H1 (cell line): Measurements from ENCODE around the gene ARHGAP8. TPM values are rescaled to one million over a fixed set of nuclear protein-coding genes. Genes with fewer than 3 reads are reported as not detected.

Experiments
- CTCF ChIA-PET: fragments of 300-600 bp; sonication (Branson Sonifier 250); formaldehyde crosslinking; loops from one replicate; lab custom pipeline; 2021; ENCODE audit not compliant: partially characterized antibody; lab: Charles Lee
- POLR2A ChIA-PET: fragments of 300-600 bp; sonication (Branson Sonifier 250); formaldehyde crosslinking; loops from one replicate; lab custom pipeline; 2021; ENCODE audit warnings: inconsistent platforms; ENCODE audit not compliant: partially characterized antibody; lab: Charles Lee
- DNase-seq, 2 experiments: peaks; one replicate each; pipeline versions ENCODE4 v3.0.0 to v3.0.0-alpha.2; 2010 to 2022; ENCODE audit warnings: low spot score in 2 of 2, low read depth in 1 of 2, mixed read lengths in 1 of 2
- FAIRE-seq: peaks from 2 replicates; lab custom pipeline; 2011; peaks lifted over from hg19 to GRCh38; lab: Jason Lieb, UNC
- H2AFZ ChIP-seq: 2 replicates; pipeline ENCODE4 v1.8.1; 2012; ENCODE audit warnings: low read length, inconsistent platforms
- H2AK5ac ChIP-seq: 2 replicates; pipeline ENCODE4 v1.6.1; 2013; ENCODE audit warnings: low read depth, low read length
- H2BK120ac ChIP-seq: replicated peaks from 2 replicates; pipeline ENCODE3; 2013; ENCODE audit warnings: low read depth, low read length, inconsistent platforms
- H2BK12ac ChIP-seq: 2 replicates; pipeline ENCODE4 v1.6.1; 2013; ENCODE audit warnings: low read depth, low read length
- H2BK15ac ChIP-seq: 2 replicates; pipeline ENCODE4 v1.6.1; 2013; ENCODE audit warnings: low read length
- H2BK20ac ChIP-seq: 2 replicates; pipeline ENCODE4 v1.6.1; 2013; ENCODE audit warnings: low read length
- H2BK5ac ChIP-seq: 2 replicates; pipeline ENCODE4 v1.6.1; 2013; ENCODE audit warnings: low read depth, low read length
- H3K14ac ChIP-seq: 2 replicates; pipeline ENCODE4 v1.6.1; 2013; ENCODE audit warnings: inconsistent platforms; ENCODE audit not compliant: insufficient read length
- H3K18ac ChIP-seq: 2 replicates; pipeline ENCODE4 v1.6.1; 2013; ENCODE audit warnings: low read length; ENCODE audit errors: extremely low read depth
- H3K23ac ChIP-seq: 2 replicates; pipeline ENCODE4 v1.6.1; 2013; ENCODE audit warnings: inconsistent platforms; ENCODE audit not compliant: insufficient read length
- H3K23me2 ChIP-seq: 2 replicates; pipeline ENCODE4 v1.6.1; 2013; ENCODE audit warnings: low read depth, low read length
- H3K27ac ChIP-seq: 2 replicates; pipeline ENCODE4 v1.6.1; 2011; ENCODE audit warnings: low read depth, low read length, inconsistent platforms
- H3K27me3 ChIP-seq, 4 experiments: replicated peaks in 1 of 4; 1 replicate in 1 of 4; 2 replicates in 3 of 4; pipeline versions ENCODE4 v1.6.1 to v1.8.1; 2011 to 2013; ENCODE audit warnings: low read length in 3 of 4, mild to moderate bottlenecking in 3 of 4, inconsistent platforms in 2 of 4, mixed read lengths in 2 of 4, moderate library complexity in 1 of 4; ENCODE audit not compliant: control insufficient read depth in 3 of 4, insufficient read depth in 3 of 4; ENCODE audit errors: extremely low read depth in 1 of 4
- H3K36me3 ChIP-seq, 4 experiments: 2 replicates each; pipeline versions ENCODE4 v1.6.1 to v1.8.1; 2011 to 2013; ENCODE audit warnings: mild to moderate bottlenecking in 4 of 4, low read length in 3 of 4, moderate library complexity in 2 of 4, control low read depth in 1 of 4, inconsistent platforms in 1 of 4; ENCODE audit not compliant: insufficient read depth in 4 of 4, control insufficient read depth in 2 of 4
- H3K4ac ChIP-seq: replicated peaks from 2 replicates; pipeline ENCODE3; 2013; ENCODE audit warnings: low read length, low read depth, mixed read lengths, inconsistent platforms; ENCODE audit not compliant: insufficient read length
- H3K4me1 ChIP-seq, 4 experiments: replicated peaks in 1 of 4; 1 replicate in 1 of 4; 2 replicates in 3 of 4; pipeline versions ENCODE4 v1.6.1 to v1.8.1; 2011 to 2013; ENCODE audit warnings: low read length in 3 of 4, inconsistent platforms in 2 of 4, mixed read lengths in 1 of 4; ENCODE audit not compliant: insufficient read depth in 4 of 4, control insufficient read depth in 3 of 4
- H3K4me2 ChIP-seq, 2 experiments: 2 replicates each; pipeline versions ENCODE4 v1.6.1 to v1.8.1; 2011 to 2013; ENCODE audit warnings: low read depth in 2 of 2, low read length in 2 of 2, control low read depth in 1 of 2, inconsistent platforms in 1 of 2, mild to moderate bottlenecking in 1 of 2; ENCODE audit not compliant: insufficient read depth in 1 of 2
- H3K4me3 ChIP-seq, 4 experiments: fragments of 200-600, 300-600 bp in 1 of 4; sonication (generic), shearing (Covaris generic), sonication (Bioruptor Twin) in 1 of 4; 2 replicates each; pipeline versions ENCODE4 v1.5.1 to v1.8.1; 2011 to 2016; ENCODE audit warnings: low read length in 4 of 4, low read depth in 3 of 4, control low read depth in 2 of 4, inconsistent platforms in 2 of 4, mild to moderate bottlenecking in 2 of 4, mixed read lengths in 1 of 4, moderate library complexity in 1 of 4; ENCODE audit not compliant: insufficient read depth in 2 of 4; ENCODE audit errors: extremely low read depth in 1 of 4
- H3K56ac ChIP-seq: replicated peaks from 2 replicates; pipeline ENCODE3; 2013; ENCODE audit warnings: low read depth, mild to moderate bottlenecking, mixed read lengths, low read length, inconsistent platforms; ENCODE audit not compliant: insufficient read length
- H3K79me1 ChIP-seq: 2 replicates; pipeline ENCODE4 v1.6.1; 2013; ENCODE audit warnings: low read depth, low read length, control low read depth
- H3K79me2 ChIP-seq, 2 experiments: 2 replicates each; pipeline versions ENCODE4 v1.6.1 to v1.8.1; 2012 to 2013; ENCODE audit warnings: low read length in 2 of 2, mild to moderate bottlenecking in 2 of 2, inconsistent platforms in 1 of 2; ENCODE audit not compliant: insufficient read depth in 2 of 2, control insufficient read depth in 1 of 2
- H3K9ac ChIP-seq, 4 experiments: replicated peaks in 1 of 4; 1 replicate in 1 of 4; 2 replicates in 3 of 4; pipeline versions ENCODE4 v1.6.1 to v1.8.1; 2011 to 2013; ENCODE audit warnings: low read depth in 3 of 4, low read length in 3 of 4, control low read depth in 2 of 4, mild to moderate bottlenecking in 2 of 4, moderate library complexity in 2 of 4, inconsistent platforms in 1 of 4; ENCODE audit errors: extremely low read depth in 1 of 4
- H3K9me3 ChIP-seq, 2 experiments: 2 replicates each; pipeline versions ENCODE4 v1.6.1 to v1.8.1; 2012 to 2013; ENCODE audit warnings: mild to moderate bottlenecking in 2 of 2, moderate library complexity in 2 of 2, control low read depth in 1 of 2, inconsistent platforms in 1 of 2, low read depth in 1 of 2, low read length in 1 of 2, mixed read lengths in 1 of 2; ENCODE audit not compliant: insufficient read depth in 2 of 2
- H4K20me1 ChIP-seq, 2 experiments: replicated peaks in 1 of 2; 2 replicates each; pipeline versions ENCODE3 to v1.8.1; 2011 to 2013; ENCODE audit warnings: inconsistent platforms in 2 of 2, low read length in 2 of 2, mild to moderate bottlenecking in 1 of 2; ENCODE audit not compliant: insufficient read depth in 2 of 2, control insufficient read depth in 1 of 2
- H4K5ac ChIP-seq: 2 replicates; pipeline ENCODE4 v1.6.1; 2013; ENCODE audit warnings: low read length, low read depth, mixed read lengths, inconsistent platforms; ENCODE audit not compliant: insufficient read length
- H4K8ac ChIP-seq: 2 replicates; pipeline ENCODE4 v1.8.0; 2013; ENCODE audit warnings: mild to moderate bottlenecking, moderate library complexity, low read length, inconsistent platforms; ENCODE audit not compliant: insufficient read depth; ENCODE audit errors: extremely low read depth
- H4K91ac ChIP-seq: replicated peaks from 2 replicates; pipeline ENCODE3; 2013; ENCODE audit warnings: low read length, mixed read lengths, inconsistent platforms; ENCODE audit not compliant: insufficient read length
- ASH2L ChIP-seq: fragments of 200-600, 300-600 bp; sonication (generic); IDR thresholded peaks from one replicate; pipeline ENCODE4 v1.7.1; 2017; ENCODE audit warnings: low read length
- CREB1 ChIP-seq: IDR thresholded peaks from 2 replicates; pipeline ENCODE4 v1.6.1; 2012; ENCODE audit warnings: inconsistent platforms
- EP300 ChIP-seq, 2 experiments: IDR thresholded peaks; 1 replicate in 1 of 2; 2 replicates in 1 of 2; pipeline ENCODE4 v1.6.1; 2011 to 2012; ENCODE audit warnings: low read depth in 2 of 2, low read length in 2 of 2, mild to moderate bottlenecking in 2 of 2, borderline replicate concordance in 1 of 2, inconsistent platforms in 1 of 2, moderate library complexity in 1 of 2
- JUN ChIP-seq: IDR thresholded peaks from 2 replicates; pipeline ENCODE4 v1.6.1; 2011; ENCODE audit warnings: low read depth, mild to moderate bottlenecking, improper control_type of control experiment, low read length
- SP1 ChIP-seq: IDR thresholded peaks from 2 replicates; pipeline ENCODE4 v1.6.1; 2011; ENCODE audit warnings: low read depth, low read length
- TAF7 ChIP-seq: optimal IDR thresholded peaks from 2 replicates; pipeline ENCODE3; 2011; ENCODE audit warnings: low read depth, mild to moderate bottlenecking, inconsistent platforms, low read length, moderate library complexity, borderline replicate concordance
- WGBS, 2 experiments: shearing (Covaris generic) in 1 of 2; methylation state at CpG; one replicate each; pipeline versions ENCODE4 v1.1.6 to v1.1.7; 2013 to 2015; ENCODE audit warnings: low lambda C conversion rate in 2 of 2, mixed read lengths in 2 of 2, inconsistent platforms in 1 of 2, low coverage in 1 of 2, missing lambda C conversion rate in 1 of 2; ENCODE audit not compliant: insufficient replicate concordance in 2 of 2, insufficient coverage in 1 of 2, insufficient read length in 1 of 2; ENCODE audit errors: extremely low coverage in 1 of 2, missing lambda C conversion rate in 1 of 2; 5-methylcytosine and 5-hydroxymethylcytosine counted together
- polyA plus RNA-seq, 7 experiments: library from polyadenylated mRNA; depleted of rRNA in 3 of 7; stranded (reverse) in 5 of 7; unstranded in 2 of 7; fragments of >200 nt in 5 of 7; fragments of 200-250 nt in 2 of 7; gene quantifications; 1 replicate in 5 of 7; 2 replicates in 1 of 7; 4 replicates in 1 of 7; pipeline versions ENCODE4 v1.2.1 to v1.2.3, GENCODE V29; 2011 to 2013; ENCODE audit warnings: missing spikeins in 2 of 7, mixed read lengths in 2 of 7
- total RNA-seq: library from RNA; stranded (reverse); fragmentation: NEBNext Ultra II Directional; extraction: Animal tissue kit (Norgen Biotek cat#: 25700); gene quantifications from 2 replicates; pipeline ENCODE4 v1.2.1, GENCODE V29; 2021
- TF ChIP-seq, protein P1 (sequence below): IDR thresholded peaks from 2 replicates; pipeline ENCODE4 v1.6.1; 2012; ENCODE audit warnings: inconsistent platforms

ARHGAP8 gene
- total and polyA plus RNA-seq, 2 of the 8 experiments (the other 6 are each of a cell fraction or from before 2014, with no cell fraction given) = 35.6 to 47.7 TPM

GRCh38 chr22:44845191-44845590 lies 92.8 kb downstream of the ARHGAP8 start:
- Histone ChIP-seq H3K4me3 (no peak overlapping the region), H3K9me3 (no peaks in the 10 kb centered on the region)
- TF ChIP-seq ASH2L (no peak), TAF7 (no peak), CREB1 (no peak), EP300 (IDR thresholded peaks at IDR 0.05; ENCODE audit: borderline replicate concordance in 1 of 2, low read depth in 2 of 2, low read length in 2 of 2) (no peak), SP1 (no peak), JUN (no peak)
- TF ChIP-seq, protein P1, sequence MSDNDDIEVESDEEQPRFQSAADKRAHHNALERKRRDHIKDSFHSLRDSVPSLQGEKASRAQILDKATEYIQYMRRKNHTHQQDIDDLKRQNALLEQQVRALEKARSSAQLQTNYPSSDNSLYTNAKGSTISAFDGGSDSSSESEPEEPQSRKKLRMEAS = no peak
- TF ChIP-seq, all 59 proteins: peak for 0
- no peak overlapping the region for H4K91ac ChIP-seq
- H4K8ac ChIP-seq = no peak overlapping the region
- H2BK120ac ChIP-seq = no peak overlapping the region
- 89% methylated on average over 8 of the region's 8 CpGs; no CpG with 5 or more reads in 1 of the 2 experiments for WGBS, 2 experiments
- H3K9ac ChIP-seq = no peak overlapping the region
- DNase-seq (no peak), FAIRE-seq (no peak)
- no peak overlapping the region for H3K4ac ChIP-seq
- no peak overlapping the region for H3K27ac ChIP-seq
- H2AFZ ChIP-seq = no peak overlapping the region
- no peaks in the 10 kb centered on the region for H3K79me1 ChIP-seq
- no peak overlapping the region for H2BK12ac ChIP-seq
- H3K79me2 ChIP-seq = no peaks in the 10 kb centered on the region
- no peaks in the 10 kb centered on the region for H3K27me3 ChIP-seq
- H3K23ac ChIP-seq = no peak overlapping the region
- peaks cover 0 to 6% (median 4%) of the 10 kb centered on the region in 4 experiments; a peak in 4 of 7 replicates for H3K4me1 ChIP-seq
- no peak overlapping the region for H2AK5ac ChIP-seq
- CTCF ChIA-PET = interaction anchor here (1.8 kb wide), 1 partner anchor 13 kb away, joined by 6 read pairs; no protein-coding TSS in a partner anchor
- H3K4me2 ChIP-seq = no peak overlapping the region
- no peak overlapping the region for H2BK20ac ChIP-seq
- H3K56ac ChIP-seq = no peak overlapping the region
- no peak overlapping the region for H3K14ac ChIP-seq
- H2BK5ac ChIP-seq = no peak overlapping the region
- H4K20me1 ChIP-seq = peaks cover 0 to 4% of the 10 kb centered on the region in 2 experiments
- H3K18ac ChIP-seq = no peak overlapping the region
- H2BK15ac ChIP-seq = no peak overlapping the region
- no peaks in the 10 kb centered on the region; the same call in 1 of the 2 replicates for H3K23me2 ChIP-seq
- no peak overlapping the region for H4K5ac ChIP-seq
- POLR2A ChIA-PET = no interaction called here
- H3K36me3 ChIP-seq = peaks cover 0 to 5% (median 1%) of the 10 kb centered on the region in 4 experiments; a peak in 3 of 8 replicates
